Esophagus squamous epithelium (tissue), 4 donors: ENCODE data around the gene SERPINH1.

ENCODE experiments used
- CTCF ChIP-seq, 6 experiments: fragments of 450-650 bp in 4 of 6; fragments of 200-600 bp in 2 of 6; sonication (generic) in 2 of 6; IDR thresholded peaks; one replicate each; pipeline ENCODE4 v1.5.1; 2016 to 2019; ENCODE audit warnings: antibody characterized with exemption in 6 of 6, mild to moderate bottlenecking in 4 of 6, moderate library complexity in 4 of 6
- POLR2A ChIP-seq, 4 donors: fragments of 450-650 bp; IDR thresholded peaks; one replicate each; pipeline ENCODE4 v1.6.1; 2017; ENCODE audit warnings: antibody characterized with exemption in 4 of 4, mild to moderate bottlenecking in 4 of 4, moderate library complexity in 3 of 4

GRCh38 chr11:75598264-75598663 lies 36.2 kb downstream of the SERPINH1 start:
- TF ChIP-seq POLR2A (IDR thresholded peaks at IDR 0.05), result no peak
- no peak for TF ChIP-seq CTCF (IDR thresholded peaks at IDR 0.05)
